Measurements from ENCODE around the gene NTM.
A peak's percentile ranks its signal among the peaks of the same experiment; 100 is the strongest.

NTM gene

DNA sequence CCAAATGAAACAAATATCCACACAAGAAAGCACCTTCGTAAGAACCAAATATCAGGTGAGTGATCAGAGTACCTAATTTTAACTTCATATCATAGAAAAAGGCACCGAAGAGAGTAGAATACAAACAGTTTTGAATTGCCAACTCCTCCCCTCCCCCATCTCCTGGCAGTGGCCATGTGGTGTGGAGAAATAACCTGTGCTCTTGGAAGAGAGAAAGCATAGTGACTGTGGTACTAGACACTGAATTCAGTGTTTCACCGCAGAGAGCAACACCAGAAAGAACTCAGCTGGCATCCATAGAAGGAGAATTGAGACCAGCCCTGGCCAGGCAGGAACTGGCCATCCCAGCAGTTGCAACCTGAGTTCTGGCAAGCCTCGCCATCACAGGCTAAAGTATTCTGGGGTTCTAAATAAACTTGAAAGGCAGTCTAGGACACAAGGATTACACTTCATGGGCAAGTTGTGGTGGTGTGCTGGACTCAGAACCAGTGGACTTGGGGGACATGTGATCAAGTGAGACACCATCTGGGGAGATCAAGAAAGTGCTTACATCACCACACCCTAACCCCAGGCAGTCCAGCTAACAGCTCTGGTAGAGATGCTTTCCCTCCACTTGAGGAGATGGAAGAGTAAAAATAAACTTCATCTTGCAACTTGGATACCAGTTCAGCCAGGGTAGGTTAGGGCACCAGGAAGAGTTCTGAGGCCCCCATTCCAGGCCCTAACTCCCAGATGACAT, 1003.2 kb downstream of the NTM start:
- Histone ChIP-seq H4K20me1 (ENCODE audit: insufficient read depth, low read length) (no peaks in the 10 kb centered on the region), H3K36me3 (replicated peaks; ENCODE audit: low read depth, low read length) (no peaks in the 10 kb centered on the region), H3K9me3 (ENCODE audit: insufficient read depth, low read length) (no peaks in the 10 kb centered on the region), H2AFZ (ENCODE audit: low read depth, low read length) (peak overlapping the region; percentile 27; the same call in 1 of the 2 replicates), H3K9ac (ENCODE audit: low read length) (no peak overlapping the region), H3K27ac (ENCODE audit: low read length) (peak overlapping the region; percentile 22; the same call in 1 of the 2 replicates), H3K79me2 (ENCODE audit: low read length) (no peaks in the 10 kb centered on the region), H3K4me3 (ENCODE audit: low read length) (no peak overlapping the region), H3K27me3 (ENCODE audit: low read depth, low read length) (no peaks in the 10 kb centered on the region), H3K4me1 (ENCODE audit: low read length) (peaks cover 16% of the 10 kb centered on the region), H3K4me2 (ENCODE audit: low read length) (no peak overlapping the region)
- TF ChIP-seq, protein P1, sequence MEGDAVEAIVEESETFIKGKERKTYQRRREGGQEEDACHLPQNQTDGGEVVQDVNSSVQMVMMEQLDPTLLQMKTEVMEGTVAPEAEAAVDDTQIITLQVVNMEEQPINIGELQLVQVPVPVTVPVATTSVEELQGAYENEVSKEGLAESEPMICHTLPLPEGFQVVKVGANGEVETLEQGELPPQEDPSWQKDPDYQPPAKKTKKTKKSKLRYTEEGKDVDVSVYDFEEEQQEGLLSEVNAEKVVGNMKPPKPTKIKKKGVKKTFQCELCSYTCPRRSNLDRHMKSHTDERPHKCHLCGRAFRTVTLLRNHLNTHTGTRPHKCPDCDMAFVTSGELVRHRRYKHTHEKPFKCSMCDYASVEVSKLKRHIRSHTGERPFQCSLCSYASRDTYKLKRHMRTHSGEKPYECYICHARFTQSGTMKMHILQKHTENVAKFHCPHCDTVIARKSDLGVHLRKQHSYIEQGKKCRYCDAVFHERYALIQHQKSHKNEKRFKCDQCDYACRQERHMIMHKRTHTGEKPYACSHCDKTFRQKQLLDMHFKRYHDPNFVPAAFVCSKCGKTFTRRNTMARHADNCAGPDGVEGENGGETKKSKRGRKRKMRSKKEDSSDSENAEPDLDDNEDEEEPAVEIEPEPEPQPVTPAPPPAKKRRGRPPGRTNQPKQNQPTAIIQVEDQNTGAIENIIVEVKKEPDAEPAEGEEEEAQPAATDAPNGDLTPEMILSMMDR (IDR thresholded peaks at IDR 0.05; ENCODE audit: low read depth, low read length): peak; percentile 38
- TF ChIP-seq EZH2phosphoT487 (IDR thresholded peaks at IDR 0.05; ENCODE audit: low read depth): no peak

DNA sequence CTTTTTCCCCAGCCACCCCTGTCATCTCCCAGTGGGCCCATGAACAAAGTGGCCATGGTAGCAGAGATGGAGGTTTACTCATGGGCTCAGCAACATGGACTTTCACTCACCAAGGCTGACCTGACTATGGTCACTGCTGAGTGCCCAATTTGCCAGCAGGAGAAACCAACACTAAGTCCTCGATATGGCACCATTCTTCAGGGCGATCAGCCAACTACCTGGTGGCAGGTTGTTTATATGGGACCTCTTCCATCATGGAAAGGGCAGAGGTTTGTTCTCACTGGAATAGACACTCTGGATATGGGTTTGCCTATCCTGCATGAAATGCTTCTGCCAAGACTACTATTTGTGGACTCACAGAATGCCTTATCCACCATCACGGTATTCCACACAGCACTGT, 1009.1 kb downstream of the NTM start:
- Histone ChIP-seq H3K36me3 (replicated peaks; ENCODE audit: low read depth, low read length) (no peaks in the 10 kb centered on the region), H3K4me3 (ENCODE audit: low read length) (no peak overlapping the region), H2AFZ (ENCODE audit: low read depth, low read length) (no peak overlapping the region), H4K20me1 (ENCODE audit: insufficient read depth, low read length) (no peaks in the 10 kb centered on the region), H3K27ac (ENCODE audit: low read length) (no peak overlapping the region), H3K4me2 (ENCODE audit: low read length) (no peak overlapping the region), H3K4me1 (ENCODE audit: low read length) (peaks cover 1% of the 10 kb centered on the region), H3K9me3 (ENCODE audit: insufficient read depth, low read length) (no peaks in the 10 kb centered on the region), H3K9ac (ENCODE audit: low read length) (no peak overlapping the region), H3K79me2 (ENCODE audit: low read length) (no peaks in the 10 kb centered on the region), H3K27me3 (ENCODE audit: low read depth, low read length) (no peaks in the 10 kb centered on the region)
- TF ChIP-seq EZH2phosphoT487 (IDR thresholded peaks at IDR 0.05; ENCODE audit: low read depth): no peak
- TF ChIP-seq, protein P1 (IDR thresholded peaks at IDR 0.05; ENCODE audit: low read depth, low read length): no peak

All from OCI-LY3 (cell line).